ENCODE data around the gene CDCP1.
"Not testable (repeated sequence)": the region's sequence is repeated elsewhere in the genome, so short reads cannot be mapped to it uniquely, and the experiment has no call there.

CDCP1 gene

GRCh38 chr3:45169125-45169904 is 23.1 kb upstream of the CDCP1 start:
- no peak for DNase-seq

DNA sequence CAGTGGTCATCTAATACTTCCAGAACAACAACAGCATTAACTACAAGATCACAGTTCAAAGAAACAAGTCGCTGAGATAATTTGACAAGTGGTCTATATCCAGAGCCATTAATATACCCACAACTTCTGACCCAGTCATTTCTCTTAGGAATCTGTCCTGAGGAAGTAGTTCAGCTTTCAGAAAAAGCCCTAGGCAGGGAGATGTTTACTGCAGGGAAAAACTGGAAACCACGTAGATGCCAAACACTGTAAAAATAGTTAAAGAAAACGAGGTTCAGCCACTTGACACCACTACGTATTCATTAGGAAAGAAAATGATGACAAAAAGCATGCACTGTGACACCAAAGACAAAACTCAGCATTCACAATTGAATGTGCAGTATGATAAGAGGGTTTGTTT is 22.3 kb upstream of the CDCP1 start:
- DNase-seq: no peak

DNA sequence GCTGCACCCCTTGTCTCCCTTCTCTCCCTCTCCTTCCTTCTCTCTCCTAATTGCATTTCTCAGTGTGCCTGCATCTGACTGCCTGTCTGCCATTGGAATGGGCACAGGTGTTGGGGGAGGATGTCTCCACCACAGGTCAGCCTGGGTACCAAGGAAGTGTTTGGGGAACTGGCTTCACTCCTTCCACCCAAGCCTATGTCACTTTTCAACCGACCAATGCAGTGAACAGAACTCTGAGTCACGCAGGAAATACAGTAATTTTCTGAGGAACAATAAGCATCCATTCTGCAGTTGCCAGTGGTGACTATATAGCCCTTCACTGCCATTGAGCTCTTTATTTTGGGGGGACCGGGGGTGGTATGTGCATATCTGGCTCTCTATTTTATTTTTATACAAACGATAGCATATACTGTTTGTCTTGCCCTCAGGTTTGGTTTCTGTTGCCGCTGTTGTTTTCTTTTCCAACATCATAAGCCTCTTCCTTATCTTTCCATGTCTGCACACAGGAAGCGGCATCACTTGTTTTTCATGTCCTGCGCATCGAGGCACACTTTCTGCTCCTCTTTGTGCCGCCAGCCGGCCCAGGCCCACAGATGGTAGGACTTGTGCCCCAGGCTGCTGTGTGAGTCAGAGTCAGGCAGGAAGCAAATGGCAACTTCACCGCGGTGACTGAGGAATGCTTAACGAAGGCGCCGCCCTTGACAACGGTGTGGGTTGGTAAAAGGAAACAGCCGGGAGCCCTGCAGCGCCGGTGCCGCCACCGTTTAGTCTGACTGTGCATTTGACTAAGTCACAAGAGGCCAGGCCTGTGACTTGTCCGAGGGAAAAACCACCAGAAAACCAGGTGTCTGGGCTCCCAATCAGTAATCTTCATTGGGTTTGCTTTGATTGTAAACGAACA is 21.1 kb upstream of the CDCP1 start:
- DNase-seq: peak; percentile 97 to 98

DNA sequence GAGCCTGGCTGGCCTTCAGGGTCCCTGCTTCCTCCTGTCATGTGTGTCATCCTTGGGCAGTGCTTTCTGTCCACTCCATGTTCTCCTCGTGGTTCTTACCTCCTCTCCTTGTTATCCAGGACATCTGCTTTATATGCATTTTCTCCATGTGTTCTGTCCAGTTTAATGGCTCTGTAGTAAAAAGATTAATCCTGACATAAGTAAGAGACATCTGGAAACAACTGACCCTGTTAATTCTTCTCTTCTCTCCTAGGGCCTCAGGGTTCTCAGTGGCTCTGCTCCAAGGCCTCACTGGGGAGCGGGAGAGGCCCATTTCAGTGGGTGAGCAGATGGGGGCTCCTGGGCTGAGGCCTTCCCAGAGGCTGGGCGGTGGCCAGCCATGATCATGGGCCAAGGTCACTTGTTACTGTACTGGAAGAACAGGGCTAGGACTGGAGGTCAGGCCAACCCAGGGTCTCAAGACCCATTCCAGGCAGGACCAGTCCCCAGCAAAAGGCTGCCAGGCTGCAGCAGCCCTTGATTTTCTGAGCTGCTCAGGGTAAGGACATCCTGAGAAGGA is 20.2 kb upstream of the CDCP1 start:
- DNase-seq: no peak

DNA sequence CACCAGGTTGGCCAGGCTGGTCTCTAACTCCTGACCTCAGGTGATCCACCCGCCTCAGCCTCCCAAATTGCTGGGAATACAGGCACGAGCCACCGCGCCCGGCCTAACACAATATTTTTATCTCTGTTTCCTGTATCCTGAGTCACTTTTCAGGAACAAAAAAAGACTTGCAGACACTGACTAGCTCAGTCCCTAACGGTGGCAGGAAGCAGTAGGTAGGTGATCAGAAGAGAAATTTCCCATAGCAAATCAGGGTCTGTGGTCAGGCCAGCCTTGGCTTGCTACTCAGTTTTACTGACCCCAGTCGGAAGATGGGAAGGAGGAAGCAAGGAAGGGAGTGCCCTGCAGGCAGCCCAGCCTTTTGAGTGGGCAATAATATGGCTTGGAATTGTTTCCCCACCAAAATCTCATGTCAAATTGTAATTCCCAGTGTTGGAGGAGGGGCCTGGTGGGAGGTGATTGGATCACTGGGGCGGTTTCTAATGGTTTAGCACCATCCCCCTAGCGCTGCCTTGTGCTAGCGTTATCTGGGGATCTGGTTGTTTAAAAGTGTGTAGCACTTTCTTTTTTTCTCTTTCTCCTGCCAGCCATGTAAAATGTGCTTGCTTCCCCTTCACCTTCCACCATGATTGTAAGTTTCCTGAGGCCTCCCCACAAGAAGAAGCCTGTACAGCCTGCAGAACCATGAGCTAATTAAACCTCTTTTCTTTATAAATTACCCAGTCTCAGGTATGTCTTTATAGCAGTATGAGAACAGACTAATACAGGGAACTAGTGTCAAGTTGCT is 19.5 kb upstream of the CDCP1 start:
- DNase-seq: no peak

- no peak for DNase-seq
Measured at GRCh38 chr3:45164056-45164455, 17.9 kb upstream of the CDCP1 start.

GRCh38 chr3:45163481-45163880 is 17.3 kb upstream of the CDCP1 start:
- no peak for DNase-seq

GRCh38 chr3:45154641-45155147 is 8.5 kb upstream of the CDCP1 start:
- DNase-seq: no peak

- no peak for DNase-seq
Measured at GRCh38 chr3:45153658-45154437, 7.7 kb upstream of the CDCP1 start.

- no peak for DNase-seq
Measured at GRCh38 chr3:45152307-45152706, 6.1 kb upstream of the CDCP1 start.

- no peak for DNase-seq
Measured at GRCh38 chr3:45151100-45151499, 4.9 kb upstream of the CDCP1 start.

DNA sequence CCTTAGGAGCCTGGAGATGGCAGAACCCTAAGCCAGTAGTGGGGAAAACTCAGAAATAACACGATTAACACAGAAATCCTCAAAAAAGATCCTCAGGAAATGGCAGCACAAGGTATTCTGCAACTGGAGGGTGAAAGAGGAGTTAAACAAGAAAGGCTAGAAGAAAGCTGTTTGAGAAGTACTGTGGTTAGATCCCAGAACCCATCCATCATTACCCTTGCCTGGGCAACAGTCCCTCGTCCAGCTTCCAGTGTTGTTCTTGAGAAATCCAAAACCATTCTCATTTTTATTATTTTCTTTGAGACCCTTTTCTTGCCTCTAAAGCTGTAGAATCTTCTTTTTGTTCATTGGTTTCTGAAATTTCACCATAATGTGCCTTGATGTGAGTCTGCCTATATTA is 2.7 kb upstream of the CDCP1 start:
- DNase-seq: no peak

DNA sequence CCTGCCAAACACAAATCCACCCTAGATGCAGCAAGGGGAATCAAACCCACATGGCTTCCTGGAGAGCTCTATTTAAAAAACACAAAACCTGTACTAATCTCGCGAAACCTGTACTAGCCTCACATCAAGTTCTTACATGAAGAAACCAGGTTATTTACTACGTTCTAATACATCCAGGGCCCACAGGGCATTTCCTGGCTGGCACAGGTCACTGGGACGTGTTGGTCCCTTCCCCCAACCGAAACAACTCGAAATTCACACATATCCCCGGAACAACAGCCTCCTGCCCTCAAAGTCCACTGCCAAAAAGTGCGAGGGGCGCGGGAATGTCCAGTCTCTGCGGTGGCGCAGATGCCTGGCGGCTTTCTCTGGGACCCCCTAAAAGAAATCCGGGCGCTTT is 955 bp downstream of the CDCP1 start:
- DNase-seq: no peak

DNA sequence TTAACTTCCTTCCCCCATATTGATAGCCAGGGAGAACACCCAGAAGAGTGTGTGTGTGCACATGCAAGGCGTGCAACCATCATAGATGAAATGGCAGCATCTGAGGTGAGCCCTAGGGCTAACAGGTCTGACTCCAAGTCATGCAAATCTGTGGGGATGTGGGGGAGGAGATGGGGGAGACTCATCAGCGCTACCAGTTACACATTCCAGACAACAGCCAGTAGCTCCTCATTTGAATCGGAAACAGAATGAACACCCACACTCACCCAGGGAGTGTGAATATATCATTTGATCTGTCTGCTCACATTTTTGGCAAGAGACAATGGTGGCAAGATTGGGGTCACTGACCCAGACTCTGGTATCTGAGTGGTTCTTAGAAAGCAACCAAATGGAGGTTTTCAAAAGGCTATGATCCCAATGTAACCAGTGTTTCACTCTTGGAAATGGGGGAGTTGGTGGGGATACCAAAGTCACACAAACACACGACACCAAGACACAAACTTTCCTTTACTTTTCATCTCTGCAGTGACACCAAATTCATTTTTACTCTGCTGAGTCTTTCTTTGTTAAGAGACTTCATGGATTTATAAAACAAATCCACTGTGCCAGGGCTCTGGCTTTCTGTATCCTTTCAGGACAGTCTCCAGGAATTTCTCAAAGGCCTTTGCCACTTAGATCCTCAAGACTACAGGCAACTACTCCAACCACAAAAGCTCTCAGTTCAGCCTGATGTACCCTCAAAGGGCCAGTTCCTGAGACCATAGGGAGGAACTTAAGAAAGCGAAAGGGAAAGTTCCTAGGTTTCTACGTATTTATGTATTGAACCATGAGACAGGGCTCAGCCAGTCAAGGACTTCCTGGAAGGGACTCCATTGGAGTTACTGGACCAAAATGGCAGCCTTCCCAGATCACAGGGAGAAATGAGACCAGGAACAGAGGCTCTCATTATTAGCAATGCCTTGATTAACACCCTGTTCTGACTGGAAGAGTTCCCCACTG is 2.2 kb downstream of the CDCP1 start:
- no peak for DNase-seq

- DNase-seq: not testable (repeated sequence)
Measured at GRCh38 chr3:45140770-45141155, 5.4 kb downstream of the CDCP1 start.

DNA sequence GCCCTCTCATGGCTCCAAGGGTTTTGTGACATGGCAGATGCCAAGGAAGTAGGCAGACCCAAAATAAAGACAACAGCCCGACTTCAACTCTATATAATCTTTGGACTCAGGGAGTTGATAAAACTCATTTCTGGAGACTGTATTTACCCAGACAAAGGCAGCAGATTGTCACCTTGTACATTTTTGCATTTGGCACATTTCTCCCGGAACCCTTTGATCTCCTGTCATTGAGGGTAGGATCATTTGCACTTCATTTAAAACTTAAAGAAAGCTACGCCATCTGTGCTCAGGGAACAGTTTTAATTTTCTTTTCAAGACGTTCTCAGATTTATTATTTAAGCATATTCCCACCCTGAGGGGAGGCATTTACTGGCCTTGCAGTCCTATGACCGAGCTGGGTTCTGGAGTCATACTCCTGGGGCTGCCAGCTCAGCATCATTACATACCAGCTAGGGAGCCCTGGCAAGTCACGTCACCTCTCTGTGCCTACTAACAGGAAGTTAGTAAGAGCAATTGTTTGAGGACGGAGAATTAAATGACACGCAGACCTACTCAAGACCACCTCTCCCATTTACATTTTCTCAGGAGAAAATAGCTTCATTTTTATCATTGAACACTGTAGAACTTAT is 5.9 kb downstream of the CDCP1 start:
- DNase-seq: no peak

DNA sequence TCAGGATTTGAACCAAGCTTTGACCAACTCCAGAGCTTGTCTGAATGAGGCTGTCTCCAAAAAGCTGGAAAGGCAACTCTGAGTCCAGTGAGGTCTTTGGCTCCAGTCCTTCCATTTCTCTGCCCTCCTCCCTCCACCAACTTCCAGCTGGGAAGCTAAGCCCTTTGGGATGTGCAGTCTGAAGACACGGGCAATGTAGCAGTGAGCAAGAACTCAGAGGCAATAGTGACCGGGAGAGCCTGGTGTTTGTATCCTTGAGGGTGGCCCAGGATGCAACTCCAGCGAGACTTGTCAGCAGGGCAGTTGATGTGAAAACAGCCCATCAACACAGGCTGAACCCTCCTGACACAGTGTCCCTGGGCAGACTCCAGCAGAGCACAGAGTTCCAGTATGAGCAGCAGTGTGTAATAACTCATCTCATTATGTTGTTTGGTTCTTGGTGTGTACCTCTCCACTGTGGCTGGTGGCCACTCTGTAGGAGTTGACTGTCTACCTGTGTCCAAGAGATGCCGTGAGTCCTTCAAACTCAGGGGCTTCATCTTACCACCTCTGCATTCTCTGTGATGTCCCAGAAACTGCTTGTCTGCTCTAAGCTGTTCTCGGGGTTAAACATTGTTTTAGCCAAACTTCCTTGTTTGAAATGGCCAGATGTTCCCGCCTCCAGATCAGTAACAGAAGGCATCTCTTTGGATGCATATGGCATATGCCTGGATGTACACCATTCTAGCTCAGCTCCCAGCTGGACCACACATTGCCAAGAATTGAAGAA is 6.6 kb downstream of the CDCP1 start:
- DNase-seq: no peak

- DNase-seq: no peak
Measured at GRCh38 chr3:45137656-45138181, 8.5 kb downstream of the CDCP1 start.

GRCh38 chr3:45135959-45136358 is 10.2 kb downstream of the CDCP1 start:
- no peak for DNase-seq

Measured in Kasumi-1 (cell line).